Measurements from ENCODE around the gene SMIM41. TPM values are rescaled to one million over a fixed set of nuclear protein-coding genes. Genes with fewer than 3 reads are reported as not detected.

Gene SMIM41
- total RNA-seq, 1 experiment from 2014 or later, result 0.12 TPM

GRCh38 chr12:52050116-52050757 is 29.3 kb upstream of the SMIM41 start:
- DNase-seq (ENCODE audit: extremely low read depth, low read depth), result no peak

- DNase-seq (ENCODE audit: extremely low read depth, low read depth), result peak; percentile 96
Observed at GRCh38 chr12:52050758-52051541, 28.6 kb upstream of the SMIM41 start, which contains the start of gene NR4A1. Gene NR4A1, plus strand, starts transcription at chr12:52051442. Its CDS starts 2,887 bp downstream, at chr12:52054329.

DNA sequence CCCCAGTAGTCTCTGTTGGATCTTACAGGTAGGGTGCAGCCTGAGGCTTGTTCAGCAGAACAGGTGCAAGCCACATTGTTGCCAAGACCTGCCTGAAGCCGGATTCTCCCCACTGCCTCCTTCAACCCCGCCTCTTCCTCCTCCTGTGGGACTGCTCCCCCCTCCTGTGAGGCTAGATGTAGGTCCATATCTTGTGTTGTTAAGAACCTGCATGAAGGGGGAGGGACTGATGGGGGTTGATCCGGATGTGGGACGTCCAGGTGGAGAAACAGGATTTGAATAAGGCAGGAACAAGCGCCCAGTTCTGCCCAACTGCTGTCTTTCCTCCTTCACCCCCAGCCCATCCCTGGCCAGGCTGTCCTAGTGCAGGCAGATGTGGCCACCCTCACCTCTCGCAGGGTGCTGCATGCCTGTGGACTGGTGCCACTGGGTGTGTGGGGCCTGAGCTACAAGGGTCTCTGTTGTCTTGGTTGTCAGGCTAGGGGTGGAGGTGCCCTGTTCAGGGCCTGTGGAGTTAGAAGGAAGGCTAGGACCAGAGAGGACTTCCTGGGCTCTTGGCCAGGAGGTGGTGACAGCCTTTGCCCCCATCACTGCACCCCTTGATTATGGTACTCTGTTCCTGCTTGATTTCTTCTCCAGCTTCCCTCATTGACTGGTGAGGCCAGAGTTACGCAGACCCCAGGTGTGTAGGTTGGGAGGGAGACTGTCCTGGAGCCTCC is 26.9 kb upstream of the SMIM41 start:
- no peak for DNase-seq (ENCODE audit: extremely low read depth, low read depth)

DNA sequence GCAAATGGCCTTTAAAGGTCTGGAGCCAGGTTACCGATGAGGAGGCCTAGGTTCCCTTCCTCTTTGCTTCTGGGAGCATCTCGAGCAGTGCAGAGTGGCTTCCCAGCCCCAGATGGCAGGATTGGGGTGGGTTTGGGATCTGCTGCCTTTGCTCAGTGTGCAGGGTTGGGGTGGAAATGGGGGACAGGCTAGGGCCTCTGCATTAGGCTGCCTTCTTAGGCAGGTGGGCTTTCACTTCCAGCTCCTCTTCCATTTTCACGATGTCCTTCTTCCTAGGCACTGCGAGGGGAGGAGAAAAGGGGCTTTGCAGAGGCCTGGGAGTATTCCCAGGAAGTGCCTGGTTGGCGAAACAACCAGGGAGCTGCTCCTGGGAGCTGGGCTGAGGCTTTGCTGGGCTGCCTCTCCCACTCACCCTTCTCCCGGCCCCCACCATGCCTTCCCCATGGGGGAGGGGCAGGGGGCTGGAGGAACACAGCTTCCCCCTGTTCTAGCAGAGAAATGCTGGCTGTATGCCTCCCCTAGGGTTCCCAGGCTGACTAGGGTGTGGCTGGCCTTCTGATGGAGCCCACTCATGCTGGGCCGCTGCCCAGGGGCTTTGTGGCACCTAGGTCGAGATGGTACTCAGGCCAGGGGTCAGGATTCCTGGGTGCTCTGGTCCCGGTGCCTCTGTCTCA is 25.8 kb upstream of the SMIM41 start:
- no peak for DNase-seq (ENCODE audit: extremely low read depth, low read depth)

- DNase-seq (ENCODE audit: extremely low read depth, low read depth), result no peak
Observed at GRCh38 chr12:52054231-52054832, 25.2 kb upstream of the SMIM41 start.

GRCh38 chr12:52054833-52055730 is 24.4 kb upstream of the SMIM41 start:
- no peak for DNase-seq (ENCODE audit: extremely low read depth, low read depth)

- no peak for DNase-seq (ENCODE audit: extremely low read depth, low read depth)
Observed at GRCh38 chr12:52055731-52056711, 23.5 kb upstream of the SMIM41 start.

- DNase-seq (ENCODE audit: extremely low read depth, low read depth), result no peak
Observed at GRCh38 chr12:52056801-52057637, 22.5 kb upstream of the SMIM41 start.

- DNase-seq (ENCODE audit: extremely low read depth, low read depth), result no peak
Observed at GRCh38 chr12:52057638-52058576, 21.6 kb upstream of the SMIM41 start.

DNA sequence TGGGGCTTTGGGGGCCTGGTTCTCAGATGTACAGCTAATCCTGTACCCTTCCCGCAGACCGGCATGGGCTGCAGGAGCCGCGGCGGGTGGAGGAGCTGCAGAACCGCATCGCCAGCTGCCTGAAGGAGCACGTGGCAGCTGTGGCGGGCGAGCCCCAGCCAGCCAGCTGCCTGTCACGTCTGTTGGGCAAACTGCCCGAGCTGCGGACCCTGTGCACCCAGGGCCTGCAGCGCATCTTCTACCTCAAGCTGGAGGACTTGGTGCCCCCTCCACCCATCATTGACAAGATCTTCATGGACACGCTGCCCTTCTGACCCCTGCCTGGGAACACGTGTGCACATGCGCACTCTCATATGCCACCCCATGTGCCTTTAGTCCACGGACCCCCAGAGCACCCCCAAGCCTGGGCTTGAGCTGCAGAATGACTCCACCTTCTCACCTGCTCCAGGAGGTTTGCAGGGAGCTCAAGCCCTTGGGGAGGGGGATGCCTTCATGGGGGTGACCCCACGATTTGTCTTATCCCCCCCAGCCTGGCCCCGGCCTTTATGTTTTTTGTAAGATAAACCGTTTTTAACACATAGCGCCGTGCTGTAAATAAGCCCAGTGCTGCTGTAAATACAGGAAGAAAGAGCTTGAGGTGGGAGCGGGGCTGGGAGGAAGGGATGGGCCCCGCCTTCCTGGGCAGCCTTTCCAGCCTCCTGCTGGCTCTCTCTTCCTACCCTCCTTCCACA is 20.7 kb upstream of the SMIM41 start:
- no peak for DNase-seq (ENCODE audit: extremely low read depth, low read depth)

GRCh38 chr12:52059582-52060497 is 19.7 kb upstream of the SMIM41 start:
- no peak for DNase-seq (ENCODE audit: extremely low read depth, low read depth)

DNA sequence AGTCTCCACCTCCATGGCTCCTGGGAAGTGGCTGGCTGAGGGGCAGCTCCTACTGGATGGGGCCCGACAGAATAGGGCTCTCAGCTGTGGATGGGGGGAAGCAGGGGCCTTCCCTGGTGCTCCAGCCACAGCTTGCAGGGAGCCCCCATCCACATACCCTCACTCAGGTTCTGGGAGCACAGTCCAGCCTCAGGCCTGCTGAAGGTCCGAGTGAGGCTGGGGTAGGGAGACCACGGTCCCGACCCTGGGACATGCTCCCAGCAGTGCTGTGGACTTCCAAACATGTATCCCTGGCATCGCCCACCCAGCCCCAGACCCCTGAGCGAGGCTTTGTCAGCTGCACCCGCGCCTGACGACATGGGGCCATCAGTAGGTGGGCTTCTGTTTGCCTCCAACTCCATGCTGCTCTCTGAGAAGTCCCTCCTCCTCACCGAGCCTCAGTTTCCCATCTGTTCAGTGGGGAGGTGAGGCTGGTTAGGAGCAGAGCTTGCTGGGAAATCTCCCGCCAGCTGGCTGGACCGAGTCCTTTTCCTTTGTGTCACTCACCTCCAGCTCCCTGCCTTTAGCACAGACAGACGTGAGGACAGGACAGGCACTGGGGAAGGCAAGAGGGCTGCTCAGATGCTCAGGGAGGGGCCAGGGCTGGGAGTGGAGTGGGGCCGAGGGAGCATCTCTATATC is 18.9 kb upstream of the SMIM41 start:
- DNase-seq (ENCODE audit: extremely low read depth, low read depth), result no peak

- no peak for DNase-seq (ENCODE audit: extremely low read depth, low read depth)
Observed at GRCh38 chr12:52061470-52062166, 17.9 kb upstream of the SMIM41 start.
